AG09309 (cell line): Measurements from ENCODE around the gene BSCL2.

Experiments
- DNase-seq: peaks from one replicate; pipeline ENCODE4 v3.0.0-alpha.2; 2010; ENCODE audit warnings: low read depth
- H3K4me3 ChIP-seq: 2 replicates; pipeline ENCODE4 v1.5.1; 2011; ENCODE audit warnings: mild to moderate bottlenecking, low read depth, low read length, moderate library complexity; ENCODE audit not compliant: control insufficient read depth
- TF ChIP-seq, protein P1 (sequence below): IDR thresholded peaks from 2 replicates; pipeline ENCODE4 v1.5.1; 2011; ENCODE audit warnings: mild to moderate bottlenecking, low read depth, low read length, inconsistent platforms; ENCODE audit not compliant: insufficient read depth, control insufficient read depth; ENCODE audit errors: missing control alignments

Gene BSCL2

DNA sequence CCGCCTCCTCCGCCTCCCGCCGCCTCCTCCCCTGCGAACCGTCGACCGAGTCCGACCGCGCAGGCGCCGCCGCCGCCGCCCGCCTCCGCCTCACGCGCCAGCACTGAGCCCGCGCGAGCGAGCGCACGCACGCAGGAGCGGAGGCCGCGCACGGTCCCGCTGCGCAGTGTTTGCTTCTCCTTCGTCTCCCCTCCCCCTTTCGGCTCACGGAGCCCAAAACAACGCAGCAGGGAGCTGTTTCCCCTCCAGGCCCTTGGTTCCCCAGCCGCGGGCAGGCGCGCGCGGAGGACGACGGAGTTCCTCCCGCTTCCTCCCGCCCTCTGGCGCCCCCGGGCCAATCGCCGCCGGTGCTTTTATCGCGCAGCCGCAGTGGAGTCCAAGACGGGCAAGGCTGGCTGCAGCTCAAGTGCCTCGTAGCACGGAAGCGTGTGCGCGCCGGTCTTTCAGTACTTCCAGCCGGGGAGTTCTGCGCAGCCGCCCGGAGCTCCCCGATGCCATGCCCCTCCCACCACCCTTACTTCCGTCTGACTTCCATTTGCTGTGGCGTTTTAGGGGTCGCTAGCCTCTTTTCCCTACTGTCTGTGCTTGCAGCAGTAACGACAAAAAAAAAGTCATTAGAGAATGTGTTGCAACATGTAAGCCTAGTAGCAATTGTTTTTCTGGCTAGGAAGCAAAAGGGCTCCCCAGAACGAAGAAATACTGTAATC, 20.1 kb upstream of the BSCL2 start, which contains the start of gene HNRNPUL2:
Gene HNRNPUL2 (minus strand): TSS at position 293 of the 707 bp plus-strand sequence. CDS start 301 bp downstream, outside the sequence.
- DNase-seq = peak; percentile 96
- TF ChIP-seq, protein P1, sequence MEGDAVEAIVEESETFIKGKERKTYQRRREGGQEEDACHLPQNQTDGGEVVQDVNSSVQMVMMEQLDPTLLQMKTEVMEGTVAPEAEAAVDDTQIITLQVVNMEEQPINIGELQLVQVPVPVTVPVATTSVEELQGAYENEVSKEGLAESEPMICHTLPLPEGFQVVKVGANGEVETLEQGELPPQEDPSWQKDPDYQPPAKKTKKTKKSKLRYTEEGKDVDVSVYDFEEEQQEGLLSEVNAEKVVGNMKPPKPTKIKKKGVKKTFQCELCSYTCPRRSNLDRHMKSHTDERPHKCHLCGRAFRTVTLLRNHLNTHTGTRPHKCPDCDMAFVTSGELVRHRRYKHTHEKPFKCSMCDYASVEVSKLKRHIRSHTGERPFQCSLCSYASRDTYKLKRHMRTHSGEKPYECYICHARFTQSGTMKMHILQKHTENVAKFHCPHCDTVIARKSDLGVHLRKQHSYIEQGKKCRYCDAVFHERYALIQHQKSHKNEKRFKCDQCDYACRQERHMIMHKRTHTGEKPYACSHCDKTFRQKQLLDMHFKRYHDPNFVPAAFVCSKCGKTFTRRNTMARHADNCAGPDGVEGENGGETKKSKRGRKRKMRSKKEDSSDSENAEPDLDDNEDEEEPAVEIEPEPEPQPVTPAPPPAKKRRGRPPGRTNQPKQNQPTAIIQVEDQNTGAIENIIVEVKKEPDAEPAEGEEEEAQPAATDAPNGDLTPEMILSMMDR = no peak
- peak within 1 kb of the TSS; percentile 84 for H3K4me3 ChIP-seq

DNA sequence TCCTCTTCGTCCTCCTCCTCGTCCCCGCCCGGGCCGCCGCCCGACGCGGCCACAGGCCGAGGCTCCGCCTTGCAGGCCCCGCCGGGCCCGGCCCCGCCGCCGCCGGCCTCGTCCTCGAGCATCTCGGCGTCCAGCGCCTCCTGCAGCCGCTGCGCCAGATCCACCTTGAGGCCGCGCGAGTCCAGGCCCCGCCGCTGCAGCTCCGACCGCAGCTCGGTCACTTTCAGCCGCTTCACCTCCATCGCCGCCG, 19.6 kb upstream of the BSCL2 start:
- no peak for DNase-seq
- TF ChIP-seq, protein P1 = no peak
- peak overlapping the region; percentile 84 for H3K4me3 ChIP-seq

DNA sequence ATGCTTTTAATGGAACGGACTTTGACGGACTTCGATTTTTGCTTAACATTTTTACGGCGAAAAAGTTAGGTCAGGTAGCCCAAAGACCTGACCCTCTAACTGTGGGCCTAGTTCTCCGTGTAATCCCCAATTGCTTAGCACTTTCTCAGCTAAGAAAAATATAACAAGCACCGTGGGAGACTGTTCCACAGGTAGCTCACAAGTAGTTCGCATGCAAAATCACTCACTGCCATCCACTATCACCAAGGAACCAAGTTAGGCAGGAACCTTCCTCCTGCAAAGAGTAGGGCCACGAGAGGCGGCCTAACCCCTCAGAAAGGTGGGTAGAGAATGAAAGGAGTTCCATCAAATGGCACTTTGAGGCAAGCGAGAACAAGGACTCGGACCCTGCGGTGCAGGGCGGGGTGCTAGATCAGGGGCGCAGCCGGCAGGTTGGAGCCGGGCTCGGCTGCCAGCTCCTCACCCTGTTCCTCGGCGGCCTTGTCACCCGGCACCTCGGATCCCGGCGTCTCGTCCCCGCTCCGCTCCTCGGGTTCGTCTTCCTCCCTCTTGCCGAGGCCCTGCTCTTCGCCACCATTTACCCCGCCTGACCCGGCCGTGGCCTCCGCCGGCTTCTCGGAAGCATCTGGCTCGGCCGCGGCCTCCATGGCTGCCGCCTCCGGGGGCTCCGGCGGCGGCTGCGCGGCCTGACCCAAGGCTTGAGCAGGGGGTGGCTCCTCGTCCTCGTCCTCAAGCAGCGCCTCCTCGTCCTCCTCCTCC, 19.1 kb upstream of the BSCL2 start:
- H3K4me3 ChIP-seq = peak overlapping the region; percentile 84
- DNase-seq = no peak
- TF ChIP-seq, protein P1 = no peak

DNA sequence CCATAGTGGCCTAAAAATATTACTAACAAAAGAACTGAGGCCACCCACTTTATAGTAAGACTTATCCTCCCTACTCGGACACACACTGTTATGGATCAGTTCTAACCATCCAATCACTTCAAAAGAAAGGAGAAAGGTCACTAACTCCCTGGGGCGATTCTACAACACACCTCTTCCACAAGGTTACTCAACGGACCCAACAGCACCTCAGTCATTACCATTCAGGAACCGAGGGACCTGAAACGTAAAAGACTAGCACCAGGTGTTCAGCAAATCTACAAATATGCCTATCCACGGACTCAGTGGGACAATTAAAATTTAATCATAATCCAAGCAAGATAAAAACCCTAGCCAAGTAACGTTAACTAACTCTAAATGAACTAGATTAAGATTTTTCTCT, 18.4 kb upstream of the BSCL2 start:
- TF ChIP-seq, protein P1 = no peak
- peak overlapping the region; percentile 84 for H3K4me3 ChIP-seq
- DNase-seq = no peak

DNA sequence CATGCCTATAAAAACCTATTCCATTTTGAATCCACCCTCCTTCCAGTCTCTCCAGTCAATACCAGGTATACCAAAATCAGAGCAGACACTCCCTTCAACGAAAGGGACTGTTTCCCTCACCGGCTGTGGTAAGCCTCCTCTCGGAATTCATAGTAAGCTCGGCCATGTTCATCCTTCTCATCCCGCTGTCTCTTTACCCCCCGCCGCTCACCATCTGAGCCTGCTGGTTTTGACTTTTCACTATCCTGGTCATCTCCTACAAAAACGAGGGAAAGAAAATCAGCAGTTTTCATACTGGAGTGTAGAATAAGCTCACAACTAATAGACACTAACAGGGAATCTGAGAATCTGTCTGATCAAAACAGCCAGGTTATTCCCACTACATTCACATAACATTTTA, 16.9 kb upstream of the BSCL2 start:
- TF ChIP-seq, protein P1 = no peak
- DNase-seq = no peak
- H3K4me3 ChIP-seq = peak overlapping the region; percentile 3

DNA sequence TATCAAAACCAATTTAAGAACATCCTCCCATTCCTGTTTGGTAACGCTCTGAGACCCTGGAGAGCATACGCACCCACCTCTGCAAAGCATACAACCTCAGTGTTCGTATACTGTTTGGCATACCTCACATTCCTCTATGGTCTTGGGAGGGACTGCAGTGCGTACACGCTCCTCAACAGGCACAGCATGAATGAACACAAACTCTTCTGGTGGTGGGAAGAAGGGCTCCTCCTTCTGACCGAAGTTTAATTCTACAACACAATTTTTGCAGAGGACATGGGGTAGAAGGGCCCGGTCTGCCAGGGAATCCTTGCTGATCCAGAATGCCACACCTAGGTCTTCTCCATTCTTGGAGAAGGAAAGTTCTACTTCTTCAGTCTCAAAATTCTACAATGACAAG, 14.8 kb upstream of the BSCL2 start:
- TF ChIP-seq, protein P1 = no peak
- H3K4me3 ChIP-seq = no peak overlapping the region
- no peak for DNase-seq
